HG03460 (cell line): ENCODE data around the gene DCXR.

Experiments used
- ATAC-seq: cut with Tn5 transposase; IDR thresholded peaks from one replicate; pipeline ENCODE4 v1.9.1; 2021; ENCODE audit not compliant: unreplicated experiment

DCXR gene

GRCh38 chr17:82000803-82001570, 36.5 kb downstream of the DCXR start:
- no peak for ATAC-seq

GRCh38 chr17:81999976-82000802, 37.3 kb downstream of the DCXR start:
- no peak for ATAC-seq

GRCh38 chr17:81999587-81999975, 37.9 kb downstream of the DCXR start:
- no peak for ATAC-seq

GRCh38 chr17:81998691-81999438, 38.6 kb downstream of the DCXR start:
- no peak for ATAC-seq

GRCh38 chr17:81998212-81998611, 39.3 kb downstream of the DCXR start:
- no peak for ATAC-seq

GRCh38 chr17:81996757-81997441, 40.6 kb downstream of the DCXR start:
- ATAC-seq = no peak

- no peak for ATAC-seq
Measured at GRCh38 chr17:81996232-81996756, 41.2 kb downstream of the DCXR start.

- ATAC-seq = no peak
Measured at GRCh38 chr17:81995463-81996231, 41.9 kb downstream of the DCXR start.

GRCh38 chr17:81994593-81995462, 42.7 kb downstream of the DCXR start:
- ATAC-seq = no peak

GRCh38 chr17:81993729-81994592, 43.5 kb downstream of the DCXR start:
- no peak for ATAC-seq

GRCh38 chr17:81992306-81993102, 45.0 kb downstream of the DCXR start:
- ATAC-seq = no peak

- ATAC-seq = no peak
Measured at GRCh38 chr17:81991684-81992305, 45.7 kb downstream of the DCXR start.

GRCh38 chr17:81990836-81991683, 46.4 kb downstream of the DCXR start:
- no peak for ATAC-seq

- no peak for ATAC-seq
Measured at GRCh38 chr17:81987161-81987770, 50.2 kb downstream of the DCXR start.

GRCh38 chr17:81986606-81987005, 50.9 kb downstream of the DCXR start:
- no peak for ATAC-seq
